Small intestine (tissue), 7 donors: Measurements from ENCODE around the gene DENND1A. TPM values are rescaled to one million over a fixed set of nuclear protein-coding genes. Genes with fewer than 3 reads are reported as not detected.
"Not testable (repeated sequence)": the region's sequence is repeated elsewhere in the genome, so short reads cannot be mapped to it uniquely, and the experiment has no call there.

Source experiments
- DNase-seq, 2 donors: peaks; one replicate each; pipeline versions ENCODE4 v3.0.0 to v3.0.0-alpha.2; 2013
- FAIRE-seq: peaks from 2 replicates; lab custom pipeline; 2012; peaks lifted over from hg19 to GRCh38; lab: Jason Lieb, UNC
- H3K27ac ChIP-seq, 3 donors: one replicate each; pipeline ENCODE4 v1.5.1; 2013; ENCODE audit warnings: low read length in 2 of 3, mild to moderate bottlenecking in 2 of 3, control low read depth in 1 of 3, inconsistent platforms in 1 of 3, low read depth in 1 of 3, moderate library complexity in 1 of 3
- H3K27me3 ChIP-seq, 3 donors: one replicate each; pipeline ENCODE4 v1.6.1; 2013; ENCODE audit warnings: low read length in 3 of 3, inconsistent platforms in 1 of 3; ENCODE audit not compliant: control insufficient read depth in 3 of 3, insufficient read depth in 3 of 3
- H3K36me3 ChIP-seq, 3 donors: one replicate each; pipeline ENCODE4 v1.6.1; 2013; ENCODE audit warnings: low read length in 3 of 3, inconsistent platforms in 1 of 3, low read depth in 1 of 3, mild to moderate bottlenecking in 1 of 3, moderate library complexity in 1 of 3; ENCODE audit not compliant: control insufficient read depth in 3 of 3, insufficient read depth in 2 of 3
- H3K4me1 ChIP-seq, 3 donors: one replicate each; pipeline ENCODE4 v1.6.1; 2013; ENCODE audit warnings: low read length in 2 of 3, inconsistent platforms in 1 of 3, low read depth in 1 of 3, mild to moderate bottlenecking in 1 of 3, moderate library complexity in 1 of 3; ENCODE audit not compliant: control insufficient read depth in 3 of 3, insufficient read depth in 2 of 3
- H3K4me3 ChIP-seq, 3 donors: one replicate each; pipeline ENCODE4 v1.5.1; 2013; ENCODE audit warnings: low read length in 3 of 3, control low read depth in 1 of 3, inconsistent platforms in 1 of 3, low read depth in 1 of 3, mild to moderate bottlenecking in 1 of 3, moderate library complexity in 1 of 3
- H3K9me3 ChIP-seq, 2 donors: one replicate each; pipeline ENCODE4 v1.6.1; 2013; ENCODE audit warnings: low read depth in 1 of 2, low read length in 1 of 2; ENCODE audit not compliant: control insufficient read depth in 2 of 2, insufficient read depth in 1 of 2
- WGBS, 3 donors: extraction: QIAGEN DNeasy Blood & Tissue Kit; methylation state at CpG; one replicate each; pipeline ENCODE4 v1.1.7; 2013; 5-methylcytosine and 5-hydroxymethylcytosine counted together
- polyA plus RNA-seq, 4 donors: library from polyadenylated mRNA; stranded (reverse) in 3 of 4; unstranded in 1 of 4; fragments of 200-250 nt in 3 of 4; fragments of 120-200 nt in 1 of 4; gene quantifications; one replicate each; pipeline versions ENCODE4 v1.2.1 to v1.2.3, GENCODE V29; 2013
- donor health status: healthy with polysubstance abuse.
- donor health status: control.
- donor health status: control.
- donor health status: Bipolar disorder and iron deficiency.
- donor health status: healthy.

The DENND1A gene
- polyA plus RNA-seq, 4 donors: 11.5 to 43.4 (median 20.0) TPM

- DNase-seq, FAIRE-seq, H3K27ac ChIP-seq, H3K9me3 ChIP-seq, H3K4me1 ChIP-seq, H3K27me3 ChIP-seq, H3K4me3 ChIP-seq, H3K36me3 ChIP-seq: not testable (repeated sequence)
- WGBS, 3 donors: 91 to 99% (median 99%) methylated on average over 15 to 17 of the region's 18 CpGs
Observed at GRCh38 chr9:123903550-123903949, 26.4 kb downstream of the DENND1A start.

- peaks cover 0 to 3% (median 0%) of the 10 kb centered on the region in 3 donors for H3K36me3 ChIP-seq
- no peak for DNase-seq
- no peaks in the 10 kb centered on the region for H3K4me1 ChIP-seq
- H3K27me3 ChIP-seq: no peaks in the 10 kb centered on the region
- no peak overlapping the region for H3K4me3 ChIP-seq
- no peak for FAIRE-seq
- H3K9me3 ChIP-seq: peaks cover 0 to 3% of the 10 kb centered on the region in 2 donors
- H3K27ac ChIP-seq: no peak overlapping the region
Observed at GRCh38 chr9:123894822-123895221, 35.1 kb downstream of the DENND1A start.

GRCh38 chr9:123893831-123894460, 36.0 kb downstream of the DENND1A start:
- peaks cover 0 to 3% (median 0%) of the 10 kb centered on the region in 3 donors for H3K36me3 ChIP-seq
- H3K9me3 ChIP-seq: peaks cover 0 to 3% of the 10 kb centered on the region in 2 donors
- DNase-seq: no peak
- no peak overlapping the region for H3K27ac ChIP-seq
- no peaks in the 10 kb centered on the region for H3K4me1 ChIP-seq
- H3K4me3 ChIP-seq: no peak overlapping the region
- H3K27me3 ChIP-seq: no peaks in the 10 kb centered on the region
- WGBS, 3 donors: 62 to 70% (median 67%) methylated on average over 4 of the region's 4 CpGs
- FAIRE-seq: no peak

- Histone ChIP-seq H3K9me3 (peaks cover 0 to 3% of the 10 kb centered on the region in 2 donors), H3K4me3 (no peak overlapping the region), H3K27ac (no peak overlapping the region), H3K4me1 (no peaks in the 10 kb centered on the region), H3K27me3 (no peaks in the 10 kb centered on the region), H3K36me3 (peaks cover 0 to 6% (median 0%) of the 10 kb centered on the region in 3 donors)
- no peak for DNase-seq
- WGBS, 3 donors: 74 to 94% (median 90%) methylated on average over 3 of the region's 3 CpGs
- no peak for FAIRE-seq
Observed at GRCh38 chr9:123893115-123893514, 36.8 kb downstream of the DENND1A start.

- WGBS, 3 donors: 97% methylated on average over 1 of the region's 1 CpG
- Histone ChIP-seq H3K27ac (no peak overlapping the region), H3K27me3 (no peaks in the 10 kb centered on the region), H3K4me1 (no peaks in the 10 kb centered on the region), H3K36me3 (peaks cover 0 to 10% (median 6%) of the 10 kb centered on the region in 3 donors), H3K4me3 (no peak overlapping the region), H3K9me3 (peaks cover 0 to 12% of the 10 kb centered on the region in 2 donors)
- DNase-seq (no peak), FAIRE-seq (no peak)
Observed at GRCh38 chr9:123887837-123888236, 42.1 kb downstream of the DENND1A start.

- FAIRE-seq, DNase-seq, H3K4me1 ChIP-seq, H3K27me3 ChIP-seq, H3K4me3 ChIP-seq, H3K27ac ChIP-seq: not testable (repeated sequence)
- 88 to 93% (median 90%) methylated on average over 6 of the region's 6 CpGs for WGBS, 3 donors
- Histone ChIP-seq H3K9me3 (peaks cover 0 to 12% of the 10 kb centered on the region in 2 donors), H3K36me3 (peaks cover 0 to 10% (median 4%) of the 10 kb centered on the region in 3 donors)
Observed at GRCh38 chr9:123885834-123886233, 44.1 kb downstream of the DENND1A start.

GRCh38 chr9:123883634-123884033, 46.3 kb downstream of the DENND1A start:
- H3K9me3 ChIP-seq: peaks cover 0 to 9% of the 10 kb centered on the region in 2 donors
- WGBS, 3 donors: 88 to 100% (median 90%) methylated on average over 1 of the region's 1 CpG
- DNase-seq (no peak), FAIRE-seq (no peak)
- no peak overlapping the region for H3K4me3 ChIP-seq
- H3K4me1 ChIP-seq: no peaks in the 10 kb centered on the region
- H3K36me3 ChIP-seq: peaks cover 0 to 10% (median 3%) of the 10 kb centered on the region in 3 donors
- no peak overlapping the region for H3K27ac ChIP-seq
- H3K27me3 ChIP-seq: no peaks in the 10 kb centered on the region

- no peaks in the 10 kb centered on the region for H3K27me3 ChIP-seq
- 81 to 84% (median 82%) methylated on average over 4 of the region's 4 CpGs for WGBS, 3 donors
- no peaks in the 10 kb centered on the region for H3K4me1 ChIP-seq
- FAIRE-seq (no peak), DNase-seq (no peak)
- no peaks in the 10 kb centered on the region for H3K9me3 ChIP-seq
- no peak overlapping the region for H3K27ac ChIP-seq
- peaks cover 0 to 7% (median 2%) of the 10 kb centered on the region in 3 donors for H3K36me3 ChIP-seq
- no peak overlapping the region for H3K4me3 ChIP-seq
Observed at GRCh38 chr9:123881604-123882003, 48.3 kb downstream of the DENND1A start.

GRCh38 chr9:123880420-123880819, 49.5 kb downstream of the DENND1A start:
- H3K27me3 ChIP-seq: no peaks in the 10 kb centered on the region
- DNase-seq (no peak), FAIRE-seq (no peak)
- no peaks in the 10 kb centered on the region for H3K4me1 ChIP-seq
- peaks cover 0 to 10% (median 7%) of the 10 kb centered on the region in 3 donors for H3K36me3 ChIP-seq
- H3K4me3 ChIP-seq: no peak overlapping the region
- H3K27ac ChIP-seq: no peak overlapping the region
- 78 to 81% (median 79%) methylated on average over 3 of the region's 3 CpGs for WGBS, 3 donors
- no peaks in the 10 kb centered on the region for H3K9me3 ChIP-seq
